NCI-H510A treated with DMSO at 0.1 percent for 48 hours (cell line): ENCODE data around the gene IFNAR2.
"Not testable (repeated sequence)": the region's sequence is repeated elsewhere in the genome, so short reads cannot be mapped to it uniquely, and the experiment has no call there.

Experiments used
- DNase-seq: peaks from one replicate; lab custom pipeline; 2025; lab: John Stamatoyannopoulos, UW

IFNAR2 gene

DNA sequence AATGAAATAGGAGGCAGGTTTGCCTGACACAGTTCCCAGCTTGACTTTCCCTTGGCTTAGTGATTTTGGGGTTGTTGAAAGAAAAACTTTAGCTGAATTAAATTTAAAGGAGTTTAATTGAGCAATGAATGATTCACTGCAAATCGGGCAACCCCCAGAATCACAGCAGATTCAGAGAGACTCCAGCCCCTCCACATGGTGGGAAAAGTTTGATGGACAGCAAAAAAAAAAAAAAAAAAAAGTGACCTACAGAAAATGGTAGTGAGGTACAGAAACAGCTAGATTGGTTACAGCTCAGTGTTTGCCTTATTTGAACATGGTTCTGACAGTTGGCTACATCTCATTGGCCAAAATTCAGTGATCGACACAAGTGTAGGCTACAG, 12.6 kb upstream of the IFNAR2 start:
- no peak for DNase-seq

DNA sequence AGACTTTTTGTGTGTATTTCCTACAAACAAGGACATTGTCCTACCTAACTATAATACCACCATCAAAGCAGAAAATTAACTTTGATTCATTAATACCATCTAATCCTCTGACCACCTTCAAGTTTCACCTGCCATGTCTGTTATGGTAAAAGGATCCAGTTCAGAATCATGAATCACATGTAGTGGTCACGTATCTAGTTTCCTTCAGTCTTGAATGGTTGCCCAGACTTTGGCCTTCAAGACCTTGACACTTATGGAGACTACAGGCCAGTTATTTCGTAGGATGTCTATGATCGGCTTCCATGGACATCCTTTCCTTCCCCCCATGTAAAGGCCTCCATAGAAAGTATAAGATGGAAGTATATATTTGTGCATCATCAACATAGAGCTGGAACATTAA, 10.4 kb upstream of the IFNAR2 start:
- no peak for DNase-seq

DNA sequence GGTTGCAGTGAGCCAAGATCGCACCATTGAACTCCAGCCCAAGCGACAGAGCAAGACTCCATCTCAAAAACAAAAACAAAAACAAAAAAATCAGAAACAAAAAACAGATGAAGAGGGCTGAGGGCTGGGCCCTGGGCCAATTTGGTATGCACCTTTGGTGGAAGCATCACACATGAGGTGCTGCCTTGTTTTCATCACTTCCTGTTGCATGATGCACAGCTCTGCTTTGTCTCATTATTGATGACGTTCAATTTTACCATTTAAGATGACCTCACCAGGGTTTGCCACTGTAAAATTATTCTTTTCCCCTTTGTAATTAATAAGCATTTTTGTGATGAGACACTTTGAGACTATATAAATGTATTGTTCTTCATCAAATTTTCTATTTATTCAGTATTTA, 9.8 kb upstream of the IFNAR2 start:
- no peak for DNase-seq

DNA sequence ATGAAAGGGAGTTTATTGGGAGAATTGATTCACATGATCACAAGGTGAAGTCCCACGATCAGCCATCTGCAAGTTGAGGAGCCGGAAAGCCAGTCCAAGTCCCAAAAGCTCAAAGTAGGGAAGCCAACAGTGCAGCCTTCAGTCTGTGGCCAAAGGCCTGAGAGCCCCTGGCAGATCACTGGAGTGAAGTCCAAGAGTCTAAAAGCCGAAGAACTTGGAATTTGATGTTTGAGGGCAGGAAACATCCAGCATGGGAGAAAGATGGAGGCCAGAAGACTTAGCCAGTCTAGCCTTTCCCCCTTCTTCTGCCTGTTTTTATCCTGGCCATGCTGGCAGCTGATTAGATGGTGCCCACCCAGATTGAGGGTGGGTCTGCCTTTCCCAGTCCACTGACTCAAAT, 4.4 kb upstream of the IFNAR2 start:
- not testable (repeated sequence) for DNase-seq

DNA sequence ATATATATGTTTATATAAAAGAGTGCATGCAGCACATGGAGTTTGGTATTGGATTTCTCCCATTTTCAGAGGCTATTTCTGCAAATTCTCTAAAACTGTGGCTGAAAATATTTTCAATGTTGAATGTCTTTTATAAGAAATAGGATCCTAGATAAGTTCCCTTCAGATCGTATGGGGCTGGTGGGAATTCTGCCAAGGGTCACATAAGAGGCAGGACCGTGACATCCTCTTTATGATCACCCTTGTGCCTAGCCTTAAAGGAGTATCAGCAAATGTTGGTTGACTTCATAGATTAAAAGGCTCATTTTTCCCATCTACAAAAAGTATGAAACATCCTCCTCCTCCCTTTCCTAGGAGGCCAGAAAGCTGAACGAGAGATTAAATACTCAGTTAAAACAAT, 1.3 kb upstream of the IFNAR2 start:
- DNase-seq = no peak

DNA sequence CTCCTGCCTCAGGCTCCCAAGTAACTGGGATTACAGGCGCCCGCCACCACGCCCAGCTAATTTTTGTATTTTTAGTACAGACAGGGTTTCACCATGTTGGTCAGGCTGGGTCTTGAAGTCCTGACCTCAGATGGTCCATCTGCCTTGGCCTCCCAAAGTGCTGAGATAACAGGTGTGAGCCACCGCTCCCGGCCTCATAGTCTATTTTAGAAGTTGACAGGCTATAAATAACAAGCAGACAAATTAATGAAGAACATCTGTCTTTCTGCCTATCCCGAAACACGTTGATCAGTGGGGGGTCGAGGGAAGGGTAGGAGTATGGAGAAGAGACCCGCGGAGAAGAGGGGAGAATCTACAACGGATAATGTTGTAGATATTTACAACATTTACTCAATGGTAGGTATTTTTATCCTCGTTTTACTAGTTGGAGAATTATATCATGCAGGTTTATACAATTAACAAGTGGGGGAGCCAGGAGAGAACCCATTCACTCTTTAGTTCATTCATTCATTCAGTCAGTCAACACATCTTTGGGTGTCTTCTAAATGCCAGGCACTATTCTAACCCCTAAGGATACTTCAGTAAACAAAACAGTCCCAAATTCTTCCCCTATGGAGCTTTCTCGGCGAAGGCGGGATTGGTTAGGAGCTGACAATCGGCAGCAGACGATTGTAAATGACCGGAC, 497 bp upstream of the IFNAR2 start:
- no peak for DNase-seq

DNA sequence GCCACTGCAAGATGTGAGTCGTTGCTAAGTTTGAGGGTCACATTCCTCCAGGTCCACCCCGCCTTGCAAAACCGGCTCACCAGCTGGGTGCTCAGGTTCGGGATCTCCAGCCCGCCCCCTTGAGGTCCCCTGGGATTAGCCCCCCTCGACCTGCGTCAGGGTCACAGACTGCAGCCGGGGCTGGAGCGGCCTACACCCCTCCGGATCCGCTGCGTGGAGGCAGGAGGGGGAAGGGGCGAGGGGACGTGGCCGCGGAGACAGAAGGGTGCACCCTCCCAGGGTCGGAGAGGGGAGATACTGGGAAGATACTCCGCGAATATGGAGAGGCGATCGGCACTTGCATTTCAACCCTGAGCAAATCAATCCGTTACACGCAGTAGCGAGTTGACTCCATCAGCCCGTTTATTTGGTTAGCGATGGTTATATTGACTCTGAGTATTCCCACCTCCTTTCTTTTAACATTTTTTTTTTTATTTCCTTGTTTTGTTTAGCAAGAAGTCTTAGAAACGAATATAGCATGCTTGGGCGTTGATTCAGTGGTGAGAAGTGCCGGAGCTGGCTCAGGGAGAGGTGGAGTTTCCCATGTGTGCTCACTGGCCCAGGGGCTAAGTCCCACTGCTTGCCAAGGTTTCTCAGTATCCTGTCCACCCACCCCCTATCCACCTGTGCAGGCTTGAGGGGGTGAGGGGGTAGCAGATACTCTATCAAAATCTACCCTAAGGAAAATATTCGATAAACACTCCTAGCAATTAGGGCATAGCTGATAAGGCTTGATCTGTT, 997 bp downstream of the IFNAR2 start:
- DNase-seq = peak; percentile 22

DNA sequence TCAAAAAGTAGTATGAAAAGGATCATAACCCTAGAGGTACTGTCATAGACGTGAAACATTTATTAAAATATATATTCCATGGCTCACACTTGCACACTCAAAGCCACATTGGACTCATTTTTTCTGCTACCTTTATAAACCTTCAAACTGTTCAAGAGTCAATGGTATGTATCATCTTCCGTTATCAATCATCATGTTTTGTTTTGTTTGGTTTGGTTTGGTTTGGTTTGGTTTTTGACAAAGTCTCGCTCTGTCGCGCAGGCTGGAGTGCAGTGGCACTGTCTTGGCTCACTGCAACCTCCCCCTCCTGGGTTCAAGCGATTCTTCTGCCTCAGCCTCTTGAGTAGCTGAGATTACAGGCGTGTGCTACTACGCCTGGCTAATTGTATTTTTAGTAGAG, 1.8 kb downstream of the IFNAR2 start:
- no peak for DNase-seq

DNA sequence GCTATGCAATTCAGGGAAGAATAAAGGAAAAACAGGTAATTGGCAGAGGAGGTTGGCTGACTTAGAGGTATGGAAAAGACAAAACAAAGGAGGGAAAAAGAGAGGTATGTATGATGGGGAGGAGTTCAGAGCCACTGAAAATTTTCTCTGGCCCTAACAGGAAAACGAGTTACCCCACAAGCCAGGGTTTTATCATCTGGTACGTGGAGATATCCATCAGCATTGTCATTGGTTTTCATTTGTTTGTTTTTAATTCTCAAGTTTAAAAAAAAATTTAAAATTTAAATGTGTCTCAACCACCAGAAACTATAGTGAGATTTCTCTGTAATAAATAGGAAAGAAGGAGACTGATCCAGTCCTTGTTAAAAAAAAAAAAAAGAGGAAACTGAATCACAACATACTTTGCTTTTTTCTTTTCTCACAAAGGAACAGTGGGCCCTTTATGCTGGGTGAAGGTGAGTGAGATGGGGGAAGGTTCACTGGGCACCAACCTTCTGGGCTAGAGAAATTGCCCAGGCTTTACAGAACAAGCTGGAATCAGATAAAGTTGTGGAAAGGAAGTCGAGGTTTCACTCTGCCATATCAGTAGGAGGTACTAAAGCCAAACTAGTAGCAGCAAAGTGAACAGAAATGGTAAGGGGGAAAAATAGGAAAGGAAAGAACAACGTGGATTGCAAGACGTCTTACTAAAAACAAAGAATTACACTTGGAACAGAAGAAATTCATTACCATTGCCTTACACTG, 2.7 kb downstream of the IFNAR2 start:
- no peak for DNase-seq

DNA sequence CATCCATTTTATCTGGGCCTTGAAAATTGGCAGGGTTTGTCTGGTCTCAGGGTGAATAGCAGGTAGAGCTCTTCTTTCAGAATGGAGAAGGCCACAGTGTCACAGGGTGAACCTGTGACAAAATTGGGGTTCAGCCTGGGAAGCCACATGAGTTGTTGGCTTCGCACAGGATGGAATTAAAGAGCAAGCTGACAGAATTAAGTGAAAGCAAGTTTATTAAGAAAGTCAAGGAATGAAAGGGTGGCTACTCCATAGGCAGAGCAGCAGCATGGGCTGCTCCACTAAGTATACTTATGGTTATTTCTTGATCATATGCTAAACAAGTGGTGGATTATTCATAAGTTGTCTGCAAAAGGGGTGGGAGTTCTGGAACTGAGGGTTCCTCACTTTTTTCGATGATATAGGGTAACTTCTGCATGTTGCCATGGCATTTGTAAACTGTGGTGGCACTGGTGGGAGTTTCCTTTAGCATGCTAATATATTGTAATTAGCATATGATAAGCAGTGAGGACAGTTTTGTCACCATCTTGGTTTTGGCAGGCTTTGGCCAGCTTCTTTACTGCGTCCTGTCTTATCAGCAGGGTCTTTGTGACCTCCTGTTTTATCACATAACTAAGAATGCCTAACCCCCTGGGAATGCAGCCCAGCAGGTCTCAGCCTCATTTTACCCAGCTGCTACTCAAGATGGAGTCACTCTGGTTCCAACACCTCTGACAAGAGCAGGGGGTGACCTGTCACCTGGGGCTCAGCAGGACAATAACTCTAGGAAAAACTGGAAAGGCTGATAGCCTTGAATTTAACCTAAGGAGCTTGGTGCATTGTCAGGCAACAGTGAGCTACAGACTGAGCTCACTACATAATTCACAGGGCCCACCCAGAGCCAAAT, 5.1 kb downstream of the IFNAR2 start:
- DNase-seq = no peak

DNA sequence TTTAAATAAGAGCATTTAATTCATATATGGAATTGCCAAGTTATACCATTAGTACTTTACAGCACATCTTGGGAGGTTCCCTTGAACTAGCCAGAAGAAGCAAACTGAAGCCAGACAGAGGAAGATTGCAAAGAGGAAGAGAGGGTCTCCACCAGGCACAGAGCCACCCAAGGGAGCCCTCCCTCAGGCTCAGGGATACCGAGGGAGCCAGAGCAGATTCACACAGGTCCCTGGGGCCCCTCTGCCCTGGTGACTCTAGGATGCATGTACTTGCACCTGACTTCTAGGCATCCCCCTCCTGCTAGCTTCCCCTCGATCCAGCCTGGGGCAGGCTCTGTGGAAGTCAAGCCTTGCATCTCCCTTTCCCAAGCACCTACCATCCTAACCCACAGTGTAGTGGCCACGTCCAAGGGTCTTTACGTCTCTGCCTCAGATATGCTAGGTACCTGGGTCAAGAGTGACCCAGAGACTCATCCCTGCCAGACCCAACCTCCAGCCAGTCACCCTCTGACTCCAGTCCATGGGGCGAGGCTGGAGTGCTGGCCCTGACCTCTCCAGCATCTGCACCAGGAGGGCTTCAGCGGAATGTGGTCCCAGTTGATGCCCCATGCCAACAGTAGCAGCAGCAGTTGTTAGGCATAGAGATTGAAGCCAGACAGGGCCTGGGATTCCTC, 6.4 kb downstream of the IFNAR2 start:
- DNase-seq = no peak

DNA sequence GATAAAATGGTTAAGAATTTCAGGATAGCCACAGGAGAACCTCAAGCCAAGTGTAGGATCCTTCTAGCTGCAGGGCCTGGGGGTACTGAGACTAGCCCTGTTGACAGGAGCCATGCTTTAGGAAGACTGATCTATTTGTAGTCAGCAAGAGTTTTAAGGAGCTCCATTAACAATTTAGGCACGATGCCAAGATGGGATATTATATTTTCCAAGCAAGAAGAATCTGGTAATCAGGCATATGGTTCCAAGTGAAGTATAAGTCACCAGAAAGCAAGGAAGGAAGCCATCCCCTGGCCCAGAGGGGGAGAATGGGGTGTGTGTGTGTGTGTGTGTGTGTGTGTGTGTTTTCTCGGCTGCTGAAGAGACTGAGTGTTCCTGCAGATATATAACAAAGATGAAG, 7.0 kb downstream of the IFNAR2 start:
- DNase-seq = no peak

DNA sequence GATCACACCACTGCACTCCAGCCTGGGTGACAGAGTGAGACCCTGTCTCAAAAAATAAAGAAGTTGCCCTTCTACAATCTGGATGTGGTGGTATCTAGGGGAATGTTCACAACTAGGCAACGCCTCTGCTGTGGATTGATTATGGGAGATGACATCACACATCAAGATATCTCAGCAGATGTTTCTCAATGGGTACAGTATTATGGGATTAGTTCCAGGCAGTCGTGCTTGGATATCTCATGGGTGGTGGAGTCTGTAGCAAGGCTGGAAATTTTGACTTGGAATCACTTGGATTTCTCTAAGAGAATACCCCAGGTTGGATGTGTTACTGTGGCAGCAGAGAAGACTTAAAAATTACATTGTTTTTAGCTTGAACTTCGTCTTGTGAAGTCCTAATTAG, 7.7 kb downstream of the IFNAR2 start:
- no peak for DNase-seq

DNA sequence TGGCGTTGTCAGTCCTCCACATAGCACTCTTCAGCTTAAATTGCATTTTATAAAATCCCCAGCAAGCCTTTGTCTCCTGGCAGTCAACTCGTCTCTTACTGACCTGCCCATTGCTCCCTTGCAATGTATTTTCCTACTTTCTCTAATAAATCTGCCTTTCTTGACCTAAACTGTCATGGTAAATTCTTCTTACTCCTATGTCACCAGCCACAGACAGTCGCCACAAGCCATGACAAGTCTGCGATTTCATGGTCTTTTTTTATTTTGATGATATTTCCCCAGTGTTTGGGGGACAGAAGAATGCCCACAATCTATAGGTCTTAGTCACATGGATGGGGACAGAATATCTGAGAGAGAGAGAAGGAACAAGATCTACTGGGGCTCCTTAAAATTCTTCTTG, 8.4 kb downstream of the IFNAR2 start:
- DNase-seq = no peak

DNA sequence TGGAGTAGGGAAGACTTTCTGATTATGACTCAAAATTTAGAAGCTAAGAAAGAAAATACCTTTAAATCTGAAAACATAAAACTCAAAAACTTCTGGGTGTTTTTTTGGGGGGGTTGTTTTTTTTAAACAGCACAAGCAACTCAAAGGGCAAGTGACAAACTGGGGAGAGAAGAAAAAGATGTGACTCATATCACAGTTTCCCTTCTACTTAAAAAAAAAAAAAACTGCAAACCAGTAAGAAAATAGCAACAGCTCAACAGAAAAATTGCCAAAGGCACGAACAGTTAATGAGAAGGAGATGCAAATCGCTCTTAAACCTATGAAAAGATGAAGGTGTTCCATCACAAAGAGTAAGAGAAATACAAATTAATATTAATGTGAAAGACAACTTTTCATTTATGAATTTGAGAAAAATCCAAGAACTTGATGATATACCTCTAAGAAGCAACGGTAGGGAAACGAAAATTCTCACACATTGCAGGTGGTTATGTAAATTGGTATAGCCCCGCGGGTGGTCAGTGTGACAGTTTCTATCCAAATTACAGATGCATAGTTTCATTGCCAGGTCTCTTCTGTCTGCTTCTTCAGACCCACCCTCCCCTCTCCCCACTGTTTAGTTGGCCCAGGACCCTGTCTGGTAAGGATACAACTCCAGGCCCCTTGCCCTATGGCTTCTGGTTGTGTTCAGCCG, 9.0 kb downstream of the IFNAR2 start:
- DNase-seq = no peak

DNA sequence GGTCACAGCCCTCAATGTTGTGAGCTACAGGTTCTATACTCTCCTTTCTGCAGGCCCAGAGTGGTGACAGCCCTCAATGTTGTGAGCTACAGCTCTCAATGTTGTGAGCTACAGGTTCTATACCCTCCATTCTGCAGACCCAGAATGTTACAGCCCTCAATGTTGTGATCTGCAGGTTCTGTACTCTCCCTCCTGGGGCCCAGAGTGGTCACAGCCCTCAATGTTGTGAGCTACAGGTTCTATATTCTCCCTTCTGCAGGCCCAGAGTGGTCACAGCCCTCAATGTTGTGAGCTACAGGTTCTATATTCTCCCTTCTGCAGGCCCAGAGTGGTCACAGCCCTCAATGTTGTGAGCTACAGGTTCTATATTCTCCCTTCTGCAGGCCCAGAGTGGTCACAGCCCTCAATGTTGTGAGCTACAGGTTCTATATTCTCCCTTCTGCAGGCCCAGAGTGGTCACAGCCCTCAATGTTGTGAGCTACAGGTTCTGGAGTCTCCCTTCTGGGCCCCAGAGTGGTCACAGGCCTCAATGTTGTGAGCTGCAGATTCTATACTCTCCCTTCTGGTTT, 9.9 kb downstream of the IFNAR2 start:
- not testable (repeated sequence) for DNase-seq

DNA sequence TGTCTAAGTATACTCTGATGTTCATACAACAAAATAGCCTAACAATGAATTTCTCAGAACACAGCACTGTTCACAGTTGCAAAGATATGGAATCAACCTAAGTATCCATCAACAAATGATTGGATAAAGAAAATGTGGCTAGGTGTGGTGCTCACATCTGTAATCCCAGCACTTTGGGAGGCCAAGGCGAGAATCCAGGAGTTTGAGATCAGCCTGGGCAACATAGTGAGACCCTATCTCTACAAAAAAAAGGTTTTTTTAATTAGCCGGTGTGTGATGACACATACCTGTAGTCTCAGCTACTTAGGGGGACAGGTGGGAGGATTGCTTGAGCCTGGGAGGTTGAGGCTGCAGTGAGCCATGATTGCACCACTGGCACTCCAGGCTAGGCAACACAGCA, 10.7 kb downstream of the IFNAR2 start:
- DNase-seq = no peak

DNA sequence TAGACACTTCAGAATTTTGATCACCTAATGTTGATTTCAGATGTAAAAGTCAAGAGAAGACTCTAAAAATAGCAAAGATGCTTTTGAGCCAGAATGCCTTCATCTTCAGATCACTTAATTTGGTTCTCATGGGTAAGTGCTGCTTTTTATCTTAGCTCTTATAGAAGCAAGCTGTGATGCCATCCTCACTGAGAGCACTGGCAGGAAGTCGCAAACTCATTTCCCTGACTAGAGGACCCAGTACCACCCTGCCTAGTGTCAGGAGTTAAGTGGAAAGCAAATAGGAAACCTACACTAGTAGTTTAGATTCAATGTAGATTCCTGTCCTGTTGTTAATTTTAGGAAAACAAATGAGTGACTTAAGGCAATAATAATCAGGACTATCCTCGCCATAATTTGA, 12.1 kb downstream of the IFNAR2 start:
- DNase-seq = peak; percentile 35

DNA sequence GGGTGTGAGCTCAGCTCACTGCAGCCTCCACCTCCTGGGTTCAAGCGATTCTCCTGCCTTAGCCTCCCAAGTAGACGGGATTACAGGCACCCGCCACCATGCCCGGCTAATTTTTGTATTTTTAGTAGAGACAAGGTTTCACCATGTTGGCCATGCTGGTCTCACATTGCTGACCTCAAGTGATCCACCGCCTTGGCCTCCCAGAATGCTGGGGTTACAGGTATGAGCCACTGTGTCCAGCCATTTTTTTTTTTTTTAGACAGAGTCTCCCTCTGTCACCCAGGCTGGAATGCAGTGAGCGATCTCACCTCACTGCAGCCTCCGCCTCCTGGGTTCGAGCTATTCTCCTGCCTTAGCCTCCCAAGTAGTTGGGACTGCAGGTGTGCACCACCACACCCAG, 13.1 kb downstream of the IFNAR2 start:
- DNase-seq = not testable (repeated sequence)

DNA sequence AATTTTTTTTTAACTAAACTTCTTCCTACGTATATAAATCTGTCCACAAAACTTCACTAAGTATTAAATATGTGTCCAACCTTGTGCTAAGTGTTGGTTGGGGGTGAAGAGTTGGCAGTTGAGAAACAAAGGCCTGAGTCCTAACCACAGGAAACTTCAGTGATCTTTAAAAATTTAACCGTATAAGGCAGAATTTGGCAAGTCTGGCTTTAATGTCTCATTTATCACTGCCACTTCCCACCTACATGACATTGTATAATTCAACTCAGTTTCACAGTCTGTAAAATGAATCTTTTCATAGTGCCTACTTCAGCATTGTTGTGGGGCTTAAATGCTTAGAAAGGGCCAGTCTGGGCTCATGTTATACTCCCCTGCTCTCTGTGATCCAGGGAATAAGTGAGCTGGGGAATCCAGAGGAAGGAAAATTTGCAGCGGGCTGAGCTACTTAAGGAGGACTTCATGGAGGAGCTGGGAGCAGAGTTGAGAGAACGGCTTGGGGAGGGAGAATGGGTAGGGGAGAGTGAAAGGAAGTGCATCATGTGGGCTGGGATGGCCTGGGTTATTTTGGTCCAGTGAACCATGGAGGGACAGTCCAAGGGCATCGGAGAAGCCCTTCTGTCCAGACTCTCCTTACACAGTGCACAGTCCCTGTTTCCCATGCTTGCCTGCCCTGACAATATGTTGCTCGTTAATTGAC, 14.5 kb downstream of the IFNAR2 start:
- no peak for DNase-seq
